Panc1 (cell line): ENCODE data around the gene BRINP3. TPM values are rescaled to one million over a fixed set of nuclear protein-coding genes. Genes with fewer than 3 reads are reported as not detected.

Source experiments
- ATAC-seq: fragments of 200-7000 bp; cut with Tn5 transposase; 2 replicates; pipeline ENCODE4 v1.9.1; 2020; ENCODE audit warnings: mild to moderate bottlenecking, moderate library complexity
- BruUV-seq: library from RNA; stranded (reverse); fragments of 400-500 nt; replicated peaks from 2 replicates; lab custom pipeline; 2021; lab: Mats Ljungman, UMichigan
- CTCF ChIA-PET: fragments of 300-600 bp; sonication (Branson Sonifier 250); formaldehyde crosslinking; loops from one replicate; lab custom pipeline; 2022; ENCODE audit warnings: antibody characterized with exemption; lab: Charles Lee
- POLR2A ChIA-PET: fragments of 300-600 bp; sonication (Branson Sonifier 250); formaldehyde crosslinking; loops from one replicate; lab custom pipeline; 2022; ENCODE audit warnings: antibody characterized with exemption; lab: Charles Lee
- DNase-seq: peaks from one replicate; pipeline ENCODE4 v3.0.0-alpha.2; 2010; ENCODE audit warnings: low read depth, low spot score
- H3K27ac ChIP-seq: 2 replicates; pipeline ENCODE4 v1.5.1; 2011; ENCODE audit warnings: mild to moderate bottlenecking, low read length, inconsistent platforms
- H3K27me3 ChIP-seq: fragments of 200-500 bp; sonication (Bioruptor generic); 2 replicates; pipeline ENCODE4 v1.6.0; 2014; ENCODE audit warnings: low read length, inconsistent platforms; ENCODE audit not compliant: control insufficient read depth, insufficient read depth
- H3K36me3 ChIP-seq: fragments of 200-500 bp; sonication (Bioruptor generic); 2 replicates; pipeline ENCODE4 v1.5.1; 2014; ENCODE audit warnings: inconsistent platforms, mild to moderate bottlenecking, low read length, moderate library complexity; ENCODE audit not compliant: control insufficient read depth, insufficient read depth
- H3K4me1 ChIP-seq: 2 replicates; pipeline ENCODE4 v1.5.1; 2011; ENCODE audit warnings: inconsistent platforms, mild to moderate bottlenecking, low read length, moderate library complexity; ENCODE audit not compliant: control insufficient read depth, insufficient read depth
- H3K4me3 ChIP-seq, 2 experiments: 2 replicates each; pipeline ENCODE4 v1.5.1; 2011 to 2012; ENCODE audit warnings: low read depth in 2 of 2, low read length in 2 of 2, mild to moderate bottlenecking in 2 of 2, inconsistent platforms in 1 of 2, moderate library complexity in 1 of 2
- H3K9me3 ChIP-seq: fragments of 200-500 bp; sonication (Bioruptor generic); 2 replicates; pipeline ENCODE4 v1.5.1; 2014; ENCODE audit warnings: low read depth, mild to moderate bottlenecking, inconsistent platforms, low read length, moderate library complexity; ENCODE audit not compliant: control insufficient read depth, insufficient read depth
- CTCF ChIP-seq: fragments of 450-650 bp; IDR thresholded peaks from 2 replicates; pipeline ENCODE4 v1.5.1; 2017; ENCODE audit warnings: mild to moderate bottlenecking
- POLR2AphosphoS5 ChIP-seq: IDR thresholded peaks from 2 replicates; pipeline ENCODE4 v1.6.1; 2012; ENCODE audit warnings: mild to moderate bottlenecking, low read depth, low read length, moderate library complexity
- REST ChIP-seq, 2 experiments: IDR thresholded peaks; 2 replicates each; pipeline ENCODE4 v1.6.1; 2011 to 2012; ENCODE audit warnings: low read depth in 2 of 2, control low read depth in 1 of 2, low read length in 1 of 2, mild to moderate bottlenecking in 1 of 2, moderate library complexity in 1 of 2; ENCODE audit not compliant: insufficient read depth in 1 of 2
- SIN3A ChIP-seq: IDR thresholded peaks from 2 replicates; pipeline ENCODE4 v1.6.1; 2012; ENCODE audit warnings: low read depth, mild to moderate bottlenecking, low read length, moderate library complexity, borderline replicate concordance; ENCODE audit not compliant: insufficient read depth
- TCF7L2 ChIP-seq: IDR thresholded peaks from 2 replicates; pipeline ENCODE4 v1.6.1; 2011; ENCODE audit warnings: mild to moderate bottlenecking, low read depth, low read length, inconsistent platforms
- in situ Hi-C: cut with HindIII; loops from 2 replicates; pipeline ENCODE4 v1.10.0; 2016; ENCODE audit warnings: low sequenced_read_pairs, low pct_unique_long_range_greater_than_20kb
- intact Hi-C: fragments of 100-400 bp; cut with micrococcal nuclease; formaldehyde crosslinking; loops from one replicate; pipeline ENCODE4 v1.10.0; 2022; ENCODE audit not compliant: unreplicated experiment
- total RNA-seq: library from RNA; stranded (reverse); gene quantifications from one replicate; pipeline ENCODE4 v1.2.1, GENCODE V29; 2021; ENCODE audit not compliant: unreplicated experiment

The BRINP3 gene
- total RNA-seq, 1 experiment from 2014 or later = 1.0 TPM

GRCh38 chr1:190296453-190296852, 181.2 kb downstream of the BRINP3 start:
- H3K9me3 ChIP-seq = no peaks in the 10 kb centered on the region
- H3K36me3 ChIP-seq = no peaks in the 10 kb centered on the region
- no peak overlapping the region for H3K27ac ChIP-seq
- intact Hi-C loops = no loop called here
- BruUV-seq = no TSS peak
- H3K4me3 ChIP-seq = no peak overlapping the region
- ATAC-seq (no peak), DNase-seq (no peak)
- POLR2A ChIA-PET = no interaction called here
- H3K4me1 ChIP-seq = no peaks in the 10 kb centered on the region
- CTCF ChIA-PET = no interaction called here
- in situ Hi-C loops = no loop called here
- no peaks in the 10 kb centered on the region for H3K27me3 ChIP-seq
- TF ChIP-seq POLR2AphosphoS5 (no peak), REST (IDR thresholded peaks at IDR 0.05; ENCODE audit: insufficient read depth in 1 of 2, low read depth in 2 of 2, low read length in 1 of 2) (no peak), TCF7L2 (no peak), SIN3A (no peak), CTCF (no peak)

- BruUV-seq = no TSS peak
These were observed 187.8 kb downstream of the BRINP3 start for GRCh38 chr1:190289897-190290296.

More at GRCh38 chr1:190289897-190290296, 187.8 kb downstream of the BRINP3 start:
- H3K4me1 ChIP-seq = no peaks in the 10 kb centered on the region
- H3K27me3 ChIP-seq = no peaks in the 10 kb centered on the region
- no peak for TF ChIP-seq CTCF
- no peak for TF ChIP-seq REST (IDR thresholded peaks at IDR 0.05; ENCODE audit: insufficient read depth in 1 of 2, low read depth in 2 of 2, low read length in 1 of 2)
- no peak for TF ChIP-seq TCF7L2
- CTCF ChIA-PET = no interaction called here
- POLR2A ChIA-PET = no interaction called here
- no peaks in the 10 kb centered on the region for H3K9me3 ChIP-seq
- no peak for ATAC-seq
- no peak overlapping the region for H3K27ac ChIP-seq
- intact Hi-C loops (no loop called here), in situ Hi-C loops (no loop called here)
- DNase-seq = no peak
- no peak overlapping the region for H3K4me3 ChIP-seq
- no peaks in the 10 kb centered on the region for H3K36me3 ChIP-seq
